HCT116 (cell line): ENCODE results near the gene KSR2. TPM values are rescaled to one million over a fixed set of nuclear protein-coding genes. Genes with fewer than 3 reads are reported as not detected.

ENCODE experiments used
- ATAC-seq: fragments of 200-7000 bp; cut with Tn5 transposase; 2 replicates; pipeline ENCODE4 v1.9.1; 2020; ENCODE audit warnings: mild to moderate bottlenecking, moderate library complexity
- BruUV-seq: library from RNA; stranded (reverse); fragments of 400-500 nt; replicated peaks from 2 replicates; lab custom pipeline; 2021; lab: Mats Ljungman, UMichigan
- CTCF ChIA-PET: fragments of 300-600 bp; sonication (Branson Sonifier 250); formaldehyde crosslinking; loops from one replicate; lab custom pipeline; 2021; ENCODE audit warnings: antibody characterized with exemption; lab: Charles Lee
- POLR2A ChIA-PET: fragments of 300-600, 350-600 bp; sonication (Branson Sonifier 250); formaldehyde crosslinking; loops from one replicate; lab custom pipeline; 2021; ENCODE audit warnings: antibody characterized with exemption; lab: Charles Lee
- RAD21 ChIA-PET, 2 experiments: fragments of 300-600 bp; sonication (Branson Sonifier 250); formaldehyde crosslinking; loops; one replicate each; lab custom pipeline; 2023; ENCODE audit warnings: low total read pairs in 2 of 2; ENCODE audit not compliant: uncharacterized antibody in 2 of 2, unreplicated experiment in 2 of 2, low non-redundant PET in 1 of 2; lab: Charles Lee
- DNase-seq: peaks from one replicate; pipeline ENCODE4 v3.0.0-alpha.2; 2010; ENCODE audit warnings: low read depth, low spot score
- H2AFZ ChIP-seq: fragments of 200-600 bp; shearing (Covaris generic), sonication (generic); 2 replicates; pipeline ENCODE4 v1.6.1; 2017; ENCODE audit warnings: low read depth, mixed run types, mixed read lengths, antibody characterized with exemption, low read length; ENCODE audit not compliant: poor library complexity, severe bottlenecking
- H3K27ac ChIP-seq: 2 replicates; pipeline ENCODE4 v1.5.1; 2012; ENCODE audit warnings: low read depth, low read length
- H3K27me3 ChIP-seq: fragments of 200-600 bp; sonication (generic); 2 replicates; pipeline ENCODE4 v1.6.1; 2016; ENCODE audit warnings: mixed run types, low read length, mixed read lengths; ENCODE audit not compliant: insufficient read depth
- H3K36me3 ChIP-seq, 2 experiments: fragments of 200-500 bp in 1 of 2; fragments of 200-600 bp in 1 of 2; sonication (Bioruptor generic) in 1 of 2; sonication (generic) in 1 of 2; 2 replicates each; pipeline versions ENCODE4 v1.5.1 to v1.6.1; 2014 to 2016; ENCODE audit warnings: low read length in 2 of 2, inconsistent platforms in 1 of 2, mixed read lengths in 1 of 2, mixed run types in 1 of 2; ENCODE audit not compliant: insufficient read depth in 2 of 2, control insufficient read depth in 1 of 2
- H3K4me1 ChIP-seq, 2 experiments: fragments of 200-600 bp in 1 of 2; sonication (generic) in 1 of 2; 2 replicates each; pipeline versions ENCODE4 v1.5.1 to v1.6.1; 2012 to 2017; ENCODE audit warnings: low read length in 2 of 2, inconsistent platforms in 1 of 2, mild to moderate bottlenecking in 1 of 2, mixed read lengths in 1 of 2, mixed run types in 1 of 2, moderate library complexity in 1 of 2; ENCODE audit not compliant: insufficient read depth in 2 of 2, control insufficient read depth in 1 of 2
- H3K4me2 ChIP-seq: fragments of 200-600 bp; sonication (generic); 2 replicates; pipeline ENCODE4 v1.6.1; 2017; ENCODE audit warnings: mixed run types, low read length, mixed read lengths
- H3K4me3 ChIP-seq, 2 experiments: fragments of 200-600 bp in 1 of 2; sonication (generic) in 1 of 2; replicated peaks in 1 of 2; 2 replicates each; pipeline ENCODE4 v1.5.1; 2011 to 2016; ENCODE audit warnings: low read length in 2 of 2, control low read depth in 1 of 2, low read depth in 1 of 2, mild to moderate bottlenecking in 1 of 2, mixed read lengths in 1 of 2, mixed run types in 1 of 2
- H3K79me2 ChIP-seq: fragments of 200-600 bp; sonication (generic); 2 replicates; pipeline ENCODE4 v1.6.1; 2017; ENCODE audit warnings: mild to moderate bottlenecking, mixed run types, low read length, moderate library complexity, mixed read lengths; ENCODE audit not compliant: insufficient read depth
- H3K9ac ChIP-seq: fragments of 200-600 bp; sonication (generic); 2 replicates; pipeline ENCODE4 v1.6.1; 2016; ENCODE audit warnings: low read length, mixed read lengths
- H3K9me2 ChIP-seq: fragments of 200-600 bp; sonication (generic), shearing (Covaris generic); 2 replicates; pipeline ENCODE4 v1.6.1; 2017; ENCODE audit warnings: mixed run types, mild to moderate bottlenecking, moderate library complexity; ENCODE audit not compliant: insufficient read depth
- H3K9me3 ChIP-seq, 2 experiments: fragments of 200-500 bp in 1 of 2; fragments of 200-600 bp in 1 of 2; sonication (Bioruptor generic) in 1 of 2; sonication (generic) in 1 of 2; 2 replicates each; pipeline ENCODE4 v1.6.1; 2014 to 2017; ENCODE audit warnings: low read length in 2 of 2, mixed read lengths in 2 of 2, inconsistent platforms in 1 of 2, low read depth in 1 of 2, mild to moderate bottlenecking in 1 of 2, mixed run types in 1 of 2, moderate library complexity in 1 of 2; ENCODE audit not compliant: control insufficient read depth in 1 of 2, insufficient read depth in 1 of 2
- H4K20me1 ChIP-seq: fragments of 200-600 bp; sonication (generic), shearing (Covaris generic); 2 replicates; pipeline ENCODE4 v1.6.1; 2017; ENCODE audit warnings: mixed run types, mild to moderate bottlenecking, moderate library complexity; ENCODE audit not compliant: insufficient read depth
- CBX3 ChIP-seq: IDR thresholded peaks from 2 replicates; pipeline ENCODE4 v1.6.1; 2012; ENCODE audit warnings: low read depth
- CEBPB ChIP-seq: IDR thresholded peaks from 2 replicates; pipeline ENCODE4 v1.6.1; 2012; ENCODE audit warnings: low read depth
- EGR1 ChIP-seq: IDR thresholded peaks from 2 replicates; pipeline ENCODE4 v1.6.1; 2012; ENCODE audit warnings: low read depth
- ELF1 ChIP-seq: IDR thresholded peaks from 2 replicates; pipeline ENCODE4 v1.6.1; 2012; ENCODE audit warnings: low read depth, borderline replicate concordance
- EZH2phosphoT487 ChIP-seq: fragments of 200-600 bp; IDR thresholded peaks from 2 replicates; pipeline ENCODE4 v1.6.1; 2018; ENCODE audit warnings: antibody characterized with exemption, borderline replicate concordance
- FOSL1 ChIP-seq: IDR thresholded peaks from 2 replicates; pipeline ENCODE4 v1.6.1; 2012; ENCODE audit warnings: low read depth
- JUND ChIP-seq: IDR thresholded peaks from 2 replicates; pipeline ENCODE4 v1.6.1; 2012
- POLR2A ChIP-seq: IDR thresholded peaks from 2 replicates; pipeline ENCODE4 v1.7.0; 2011; ENCODE audit warnings: borderline replicate concordance; ENCODE audit not compliant: insufficient read depth, insufficient read length; ENCODE audit errors: extremely low read depth
- POLR2AphosphoS5 ChIP-seq: IDR thresholded peaks from 2 replicates; pipeline ENCODE4 v1.6.1; 2011; ENCODE audit warnings: mild to moderate bottlenecking, low read depth, low read length, moderate library complexity
- RAD21 ChIP-seq: IDR thresholded peaks from 2 replicates; pipeline ENCODE4 v1.6.1; 2012; ENCODE audit warnings: low read depth, mild to moderate bottlenecking
- SIN3A ChIP-seq: IDR thresholded peaks from 2 replicates; pipeline ENCODE4 v1.6.1; 2012; ENCODE audit warnings: low read depth
- SP1 ChIP-seq: IDR thresholded peaks from 2 replicates; pipeline ENCODE4 v1.6.1; 2012; ENCODE audit warnings: low read depth
- SRF ChIP-seq: IDR thresholded peaks from 2 replicates; pipeline ENCODE4 v1.6.1; 2012; ENCODE audit warnings: low read depth
- TCF7L2 ChIP-seq: IDR thresholded peaks from 2 replicates; pipeline ENCODE4 v1.7.0; 2011; ENCODE audit warnings: borderline replicate concordance, inconsistent platforms; ENCODE audit not compliant: insufficient read depth, insufficient read length; ENCODE audit errors: extremely low read depth
- YY1 ChIP-seq: IDR thresholded peaks from 2 replicates; pipeline ENCODE4 v1.6.1; 2011; ENCODE audit warnings: low read length, low read depth, moderate library complexity, mild to moderate bottlenecking; ENCODE audit not compliant: insufficient replicate concordance; ENCODE audit errors: extremely low read depth
- ZFX ChIP-seq: fragments of 450-650 bp; IDR thresholded peaks from 2 replicates; pipeline ENCODE4 v1.6.1; 2017
- ZNF274 ChIP-seq: fragments of 200-500 bp; sonication (Bioruptor generic); IDR thresholded peaks from 2 replicates; pipeline ENCODE4 v1.6.1; 2014; ENCODE audit warnings: mild to moderate bottlenecking, low read depth, low read length, inconsistent platforms
- intact Hi-C: fragments of 100-400 bp; cut with micrococcal nuclease; formaldehyde crosslinking; loops from 2 replicates; pipeline ENCODE4 v1.10.0; 2022
- total RNA-seq: library from RNA; stranded (reverse); gene quantifications from one replicate; pipeline ENCODE4 v1.2.1, GENCODE V29; 2021; ENCODE audit not compliant: unreplicated experiment
- TF ChIP-seq, protein P1 (sequence below): IDR thresholded peaks from 2 replicates; pipeline ENCODE4 v1.6.1; 2011; ENCODE audit warnings: mild to moderate bottlenecking, low read length, moderate library complexity; ENCODE audit not compliant: insufficient replicate concordance; ENCODE audit errors: extremely low read depth
- TF ChIP-seq, protein P2 (sequence below): IDR thresholded peaks from 2 replicates; pipeline ENCODE4 v1.6.1; 2012
- TF ChIP-seq, protein P3 (sequence below), 3 experiments: fragments of 200-600 bp in 1 of 3; sonication (generic) in 1 of 3; IDR thresholded peaks in 2 of 3; conservative IDR thresholded peaks in 1 of 3; 2 replicates each; pipeline ENCODE4 v1.5.1; 2012 to 2017; ENCODE audit warnings: low read depth in 2 of 3, low read length in 2 of 3, antibody characterized with exemption in 1 of 3, borderline replicate concordance in 1 of 3, control low read depth in 1 of 3, mild to moderate bottlenecking in 1 of 3, mixed read lengths in 1 of 3, mixed run types in 1 of 3, moderate library complexity in 1 of 3; ENCODE audit not compliant: insufficient read depth in 1 of 3

Gene KSR2
- total RNA-seq, 1 experiment from 2014 or later, result 10.1 TPM

DNA sequence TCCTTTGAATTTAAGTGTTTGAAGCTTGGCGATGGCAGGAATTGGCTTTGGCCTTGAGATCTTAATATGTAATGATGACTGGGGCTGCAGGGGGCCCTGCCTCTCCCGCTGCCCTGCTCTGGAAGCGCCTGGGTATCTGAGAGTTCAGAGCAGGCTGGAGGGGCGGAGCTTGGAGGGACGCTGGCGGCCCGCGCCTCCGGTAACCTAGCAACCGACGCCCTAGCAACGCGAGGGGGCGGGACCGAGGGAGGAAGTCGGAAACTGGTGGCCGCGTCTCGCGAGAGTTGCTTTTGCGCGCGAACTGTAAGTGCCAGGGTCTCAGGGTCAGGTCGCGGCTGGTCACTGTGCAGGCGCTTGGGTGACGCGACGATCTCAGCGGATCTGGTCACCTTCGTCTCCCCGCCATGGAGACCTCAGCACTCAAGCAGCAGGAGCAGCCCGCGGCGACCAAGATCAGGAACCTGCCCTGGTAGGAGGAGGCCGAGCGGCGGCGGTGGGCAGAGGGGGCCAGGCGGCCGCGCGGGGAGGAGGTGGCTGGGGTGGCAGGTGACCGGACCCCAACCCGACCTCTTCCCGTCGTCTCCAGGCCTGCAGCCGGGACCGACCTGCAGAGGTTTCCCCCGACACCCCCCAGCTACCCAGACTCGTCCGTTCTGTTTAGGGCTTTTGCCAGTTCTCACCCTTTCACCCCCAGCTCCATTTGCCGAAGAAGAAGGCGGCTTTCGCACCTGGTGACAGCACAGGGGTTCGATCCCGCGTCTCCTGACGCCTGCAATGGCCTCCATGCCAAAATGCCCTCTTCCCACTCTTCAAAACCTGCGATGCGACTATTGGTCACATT lies 47.9 kb upstream of the KSR2 start, which contains the start of gene RFC5 (continued):
- TF ChIP-seq, protein P1, sequence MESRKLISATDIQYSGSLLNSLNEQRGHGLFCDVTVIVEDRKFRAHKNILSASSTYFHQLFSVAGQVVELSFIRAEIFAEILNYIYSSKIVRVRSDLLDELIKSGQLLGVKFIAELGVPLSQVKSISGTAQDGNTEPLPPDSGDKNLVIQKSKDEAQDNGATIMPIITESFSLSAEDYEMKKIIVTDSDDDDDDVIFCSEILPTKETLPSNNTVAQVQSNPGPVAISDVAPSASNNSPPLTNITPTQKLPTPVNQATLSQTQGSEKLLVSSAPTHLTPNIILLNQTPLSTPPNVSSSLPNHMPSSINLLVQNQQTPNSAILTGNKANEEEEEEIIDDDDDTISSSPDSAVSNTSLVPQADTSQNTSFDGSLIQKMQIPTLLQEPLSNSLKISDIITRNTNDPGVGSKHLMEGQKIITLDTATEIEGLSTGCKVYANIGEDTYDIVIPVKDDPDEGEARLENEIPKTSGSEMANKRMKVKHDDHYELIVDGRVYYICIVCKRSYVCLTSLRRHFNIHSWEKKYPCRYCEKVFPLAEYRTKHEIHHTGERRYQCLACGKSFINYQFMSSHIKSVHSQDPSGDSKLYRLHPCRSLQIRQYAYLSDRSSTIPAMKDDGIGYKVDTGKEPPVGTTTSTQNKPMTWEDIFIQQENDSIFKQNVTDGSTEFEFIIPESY, result peak; percentile 98
- TF ChIP-seq ZFX (peak; percentile 54; the same call in 1 of the 2 replicates), ZNF274 (no peak), CEBPB (no peak), CBX3 (no peak)

DNA sequence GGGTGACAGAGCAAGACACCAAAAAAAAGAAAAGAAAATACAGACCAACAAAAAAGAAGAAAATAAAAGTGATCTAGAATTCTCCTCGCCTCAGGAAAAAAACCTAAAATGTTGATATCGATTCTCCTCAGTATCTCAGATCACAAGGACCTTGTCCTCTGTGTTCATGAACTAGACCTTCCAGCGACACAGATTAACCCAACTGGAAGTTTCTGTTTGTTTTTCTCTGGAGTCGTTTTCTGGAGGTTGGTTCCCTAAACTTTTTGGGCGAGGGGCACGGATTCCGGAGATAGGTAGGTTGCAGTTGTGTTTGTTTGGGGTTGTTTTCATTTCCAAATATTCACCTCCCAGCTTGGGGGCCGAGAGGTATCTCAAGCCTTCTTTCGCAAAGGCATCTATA lies 47.2 kb upstream of the KSR2 start:
- Histone ChIP-seq H3K27ac (peak overlapping the region; percentile 39; the same call in 1 of the 2 replicates), H3K79me2 (peaks cover 43% of the 10 kb centered on the region), H3K9me2 (no peaks in the 10 kb centered on the region), H3K9me3 (no peaks in the 10 kb centered on the region), H3K27me3 (no peaks in the 10 kb centered on the region), H3K4me1 (peaks cover 11 to 24% of the 10 kb centered on the region in 2 experiments; a peak in 3 of 4 replicates), H3K4me3 (peak overlapping the region; percentile 68 to 86), H3K36me3 (peaks cover 18 to 30% of the 10 kb centered on the region in 2 experiments; a peak in 3 of 4 replicates), H3K9ac (peak overlapping the region; percentile 90), H2AFZ (peak overlapping the region; percentile 65), H3K4me2 (peak overlapping the region; percentile 86), H4K20me1 (no peaks in the 10 kb centered on the region)
- intact Hi-C loops, result loop anchor here (2.0 kb wide), 1 partner anchor 29 kb away; no protein-coding TSS in a partner anchor
- no peak for ATAC-seq
- POLR2A ChIA-PET, result interaction anchor here (1.4 to 1.9 kb wide), 3 partner anchors 15 to 19 kb away, joined by 3 to 8 read pairs (median 4); no protein-coding TSS in a partner anchor
- no TSS peak for BruUV-seq
- CTCF ChIA-PET, result interaction anchor here (1.4 kb wide), 1 partner anchor 18 kb away, joined by 4 read pairs; no protein-coding TSS in a partner anchor
- RAD21 ChIA-PET, result no interaction called here
- no peak for DNase-seq
- TF ChIP-seq YY1 (no peak), SRF (no peak), FOSL1 (no peak), JUND (no peak), POLR2AphosphoS5 (no peak), EZH2phosphoT487 (no peak), SIN3A (no peak), CBX3 (no peak), ELF1 (no peak), EGR1 (no peak), ZFX (no peak), CEBPB (no peak), TCF7L2 (no peak), ZNF274 (no peak), RAD21 (no peak), SP1 (no peak), POLR2A (no peak)
- TF ChIP-seq, protein P2, sequence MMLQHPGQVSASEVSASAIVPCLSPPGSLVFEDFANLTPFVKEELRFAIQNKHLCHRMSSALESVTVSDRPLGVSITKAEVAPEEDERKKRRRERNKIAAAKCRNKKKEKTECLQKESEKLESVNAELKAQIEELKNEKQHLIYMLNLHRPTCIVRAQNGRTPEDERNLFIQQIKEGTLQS, result no peak
- TF ChIP-seq, protein P3, sequence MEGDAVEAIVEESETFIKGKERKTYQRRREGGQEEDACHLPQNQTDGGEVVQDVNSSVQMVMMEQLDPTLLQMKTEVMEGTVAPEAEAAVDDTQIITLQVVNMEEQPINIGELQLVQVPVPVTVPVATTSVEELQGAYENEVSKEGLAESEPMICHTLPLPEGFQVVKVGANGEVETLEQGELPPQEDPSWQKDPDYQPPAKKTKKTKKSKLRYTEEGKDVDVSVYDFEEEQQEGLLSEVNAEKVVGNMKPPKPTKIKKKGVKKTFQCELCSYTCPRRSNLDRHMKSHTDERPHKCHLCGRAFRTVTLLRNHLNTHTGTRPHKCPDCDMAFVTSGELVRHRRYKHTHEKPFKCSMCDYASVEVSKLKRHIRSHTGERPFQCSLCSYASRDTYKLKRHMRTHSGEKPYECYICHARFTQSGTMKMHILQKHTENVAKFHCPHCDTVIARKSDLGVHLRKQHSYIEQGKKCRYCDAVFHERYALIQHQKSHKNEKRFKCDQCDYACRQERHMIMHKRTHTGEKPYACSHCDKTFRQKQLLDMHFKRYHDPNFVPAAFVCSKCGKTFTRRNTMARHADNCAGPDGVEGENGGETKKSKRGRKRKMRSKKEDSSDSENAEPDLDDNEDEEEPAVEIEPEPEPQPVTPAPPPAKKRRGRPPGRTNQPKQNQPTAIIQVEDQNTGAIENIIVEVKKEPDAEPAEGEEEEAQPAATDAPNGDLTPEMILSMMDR (IDR thresholded peaks at IDR 0.05 in 2 of 3, conservative IDR thresholded peaks at IDR 0.05 in 1 of 3; ENCODE audit: borderline replicate concordance in 1 of 3, insufficient read depth in 1 of 3, low read depth in 2 of 3, low read length in 2 of 3), result no peak
